HepG2 (cell line): ENCODE results near the gene KCNQ2.

Source experiments
- ATF7-NPFF ChIP-seq: sonication (generic); formaldehyde crosslinking; IDR thresholded peaks from 2 replicates; pipeline ENCODE4 v1.8.1; 2023; ENCODE audit warnings: mild to moderate bottlenecking, low read depth, missing genetic modification reagents, moderate library complexity
- CTCF ChIP-seq: sonication (generic); formaldehyde crosslinking; IDR thresholded peaks from 2 replicates; pipeline ENCODE4 v1.5.0; 2020; ENCODE audit warnings: mild to moderate bottlenecking, missing genetic modification reagents, moderate library complexity
- DZIP1 ChIP-seq: sonication (generic); formaldehyde crosslinking; IDR thresholded peaks from 2 replicates; pipeline ENCODE4 v1.5.0; 2020; ENCODE audit warnings: mild to moderate bottlenecking, missing genetic modification reagents
- HCFC1 ChIP-seq: fragments of 150-350 bp; IDR thresholded peaks from 2 replicates; pipeline ENCODE4 v1.6.1; 2014; ENCODE audit warnings: low read depth, low read length
- HNRNPUL1 ChIP-seq: fragments of 200-400 bp; formaldehyde crosslinking; IDR thresholded peaks from 2 replicates; pipeline ENCODE4 v1.6.1; 2017; ENCODE audit warnings: low read depth, mild to moderate bottlenecking, low read length, moderate library complexity
- JUND ChIP-seq: sonication (generic); formaldehyde crosslinking; IDR thresholded peaks from 2 replicates; pipeline ENCODE4 v1.8.0; 2022; ENCODE audit warnings: mild to moderate bottlenecking, missing genetic modification reagents
- KLF9 ChIP-seq: IDR thresholded peaks from 2 replicates; pipeline ENCODE4 v1.6.1; 2016; ENCODE audit warnings: low read depth
- SIN3A ChIP-seq: IDR thresholded peaks from 2 replicates; pipeline ENCODE4 v1.6.1; 2011; ENCODE audit warnings: low read depth, mild to moderate bottlenecking, control low read depth, low read length, borderline replicate concordance
- ZNF326 ChIP-seq: sonication (generic); formaldehyde crosslinking; IDR thresholded peaks from 2 replicates; pipeline ENCODE4 v1.4.0; 2020; ENCODE audit warnings: missing genetic modification reagents, borderline replicate concordance
- ZNF333 ChIP-seq: sonication (generic); formaldehyde crosslinking; IDR thresholded peaks from 2 replicates; pipeline ENCODE4 v1.4.0; 2020; ENCODE audit warnings: mild to moderate bottlenecking, missing genetic modification reagents, borderline replicate concordance
- ZNF576 ChIP-seq: sonication (generic); formaldehyde crosslinking; IDR thresholded peaks from 2 replicates; pipeline ENCODE4 v1.4.0; 2020; ENCODE audit warnings: mild to moderate bottlenecking, missing genetic modification reagents
- ZSCAN9 ChIP-seq: IDR thresholded peaks from 2 replicates; pipeline ENCODE4 v1.6.1; 2016; ENCODE audit warnings: borderline replicate concordance

GRCh38 chr20:63386491-63386890 lies 86.0 kb downstream of the KCNQ2 start:
- TF ChIP-seq HCFC1, result no peak
- TF ChIP-seq CTCF (CRISPR knock-in tag), result no peak
- TF ChIP-seq HNRNPUL1, result no peak
- TF ChIP-seq SIN3A, result no peak
- TF ChIP-seq DZIP1 (CRISPR knock-in tag), result no peak
- no peak for TF ChIP-seq ZSCAN9 (CRISPR knock-in tag)
- TF ChIP-seq JUND (CRISPR knock-in tag), result no peak
- no peak for TF ChIP-seq ZNF333
- no peak for TF ChIP-seq ZNF576 (CRISPR knock-in tag)
- no peak for TF ChIP-seq ATF7-NPFF (CRISPR knock-in tag)
- no peak for TF ChIP-seq ZNF326 (CRISPR knock-in tag)
- TF ChIP-seq KLF9 (CRISPR knock-in tag), result no peak
